Measurements from ENCODE around the gene STOML2. TPM values are rescaled to one million over a fixed set of nuclear protein-coding genes. Genes with fewer than 3 reads are reported as not detected.
A peak's percentile ranks its signal among the peaks of the same experiment; 100 is the strongest.
"Not testable (repeated sequence)": the region's sequence is repeated elsewhere in the genome, so short reads cannot be mapped to it uniquely, and the experiment has no call there.

STOML2 gene, protein sequence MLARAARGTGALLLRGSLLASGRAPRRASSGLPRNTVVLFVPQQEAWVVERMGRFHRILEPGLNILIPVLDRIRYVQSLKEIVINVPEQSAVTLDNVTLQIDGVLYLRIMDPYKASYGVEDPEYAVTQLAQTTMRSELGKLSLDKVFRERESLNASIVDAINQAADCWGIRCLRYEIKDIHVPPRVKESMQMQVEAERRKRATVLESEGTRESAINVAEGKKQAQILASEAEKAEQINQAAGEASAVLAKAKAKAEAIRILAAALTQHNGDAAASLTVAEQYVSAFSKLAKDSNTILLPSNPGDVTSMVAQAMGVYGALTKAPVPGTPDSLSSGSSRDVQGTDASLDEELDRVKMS
- 156 TPM for polyA plus RNA-seq (2013, experiment 1 of 2)
- polyA plus RNA-seq (2013, experiment 2 of 2): 157 TPM

- Histone ChIP-seq H3K27me3 (ENCODE audit: insufficient read depth, low read length, poor library complexity) (no peaks in the 10 kb centered on the region), H3K27ac (ENCODE audit: low read depth, low read length) (no peak within 1 kb of the TSS), H3K4me2 (ENCODE audit: low read length) (peak within 1 kb of the TSS; percentile 80), H3K9ac (ENCODE audit: low read length) (peak within 1 kb of the TSS; percentile 64), H3K4me3 (ENCODE audit: low read length) (peak within 1 kb of the TSS; percentile 70), H3K36me3 (ENCODE audit: control insufficient read depth, insufficient read depth, low read length) (no peaks in the 10 kb centered on the region), H3K79me1 (ENCODE audit: low read length) (peaks cover 8% of the 10 kb centered on the region), H3K23ac (ENCODE audit: low read length) (no peak within 1 kb of the TSS), H3K18ac (ENCODE audit: low read length) (peak within 1 kb of the TSS; percentile 41), H3K79me2 (ENCODE audit: control insufficient read depth, insufficient read depth, low read length) (peaks cover 13% of the 10 kb centered on the region), H4K5ac (ENCODE audit: low read length) (no peak within 1 kb of the TSS), H3K4ac (ENCODE audit: low read depth, low read length) (no peak within 1 kb of the TSS), H2BK5ac (ENCODE audit: low read length) (no peak within 1 kb of the TSS), H2BK120ac (ENCODE audit: low read depth, low read length) (no peak within 1 kb of the TSS), H2AK5ac (ENCODE audit: low read length) (no peak within 1 kb of the TSS), H2BK15ac (replicated peaks; ENCODE audit: low read depth) (no peak within 1 kb of the TSS), H3K56ac (ENCODE audit: low read length) (peak within 1 kb of the TSS; percentile 75), H3K4me1 (ENCODE audit: control insufficient read depth, low read depth, low read length) (peaks cover 2% of the 10 kb centered on the region), H4K8ac (ENCODE audit: low read depth, low read length) (peak within 1 kb of the TSS; percentile 68)
- peak; percentile 99 for DNase-seq
- no CpG with 5 or more reads among the region's 57 CpGs for WGBS (ENCODE audit: extremely low coverage, insufficient coverage, low lambda C conversion rate)
These were observed at the start of gene STOML2 for GRCh38 chr9:35102769-35103659. TSS of gene STOML2 (minus strand) at chr9:35103131. CDS start at chr9:35103094, 37 bp downstream.

DNA sequence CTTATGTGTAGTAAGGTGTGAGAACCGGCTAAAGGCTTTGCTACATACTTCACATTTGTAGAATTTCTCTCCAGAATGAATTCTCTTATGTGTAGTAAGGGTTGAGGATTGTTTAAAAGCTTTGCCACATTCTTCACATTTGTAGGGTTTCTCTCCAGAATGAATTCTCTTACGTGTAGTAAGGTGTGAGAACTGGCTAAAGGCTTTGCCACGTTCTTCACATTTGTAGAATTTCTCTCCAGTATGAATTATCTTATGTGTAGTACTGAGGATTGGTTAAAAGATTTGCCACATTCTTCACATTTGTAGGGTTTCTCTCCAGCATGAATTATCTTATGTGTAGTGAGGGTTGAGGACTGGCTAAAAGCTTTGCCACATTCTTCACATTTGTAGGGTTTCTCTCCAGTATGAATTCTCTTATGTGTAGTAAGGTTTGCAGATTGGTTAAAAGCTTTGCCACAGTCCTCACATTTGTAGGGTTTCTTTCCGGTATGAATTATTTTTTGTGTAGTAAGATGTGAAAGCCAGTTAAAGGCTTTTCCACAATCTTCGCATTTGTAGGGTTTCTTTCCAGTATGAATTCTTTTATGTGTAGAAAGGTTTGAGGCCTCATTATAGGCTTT lies 45.1 kb upstream of the STOML2 start:
- not testable (repeated sequence) for H3K27me3 ChIP-seq (ENCODE audit: insufficient read depth, low read length, poor library complexity); H3K9ac ChIP-seq (ENCODE audit: low read length); H3K79me1 ChIP-seq (ENCODE audit: low read length); H3K4me2 ChIP-seq (ENCODE audit: low read length); H2BK5ac ChIP-seq (ENCODE audit: low read length); H3K4me1 ChIP-seq (ENCODE audit: control insufficient read depth, low read depth, low read length); H2BK120ac ChIP-seq (ENCODE audit: low read depth, low read length); H3K18ac ChIP-seq (ENCODE audit: low read length); H3K79me2 ChIP-seq (ENCODE audit: control insufficient read depth, insufficient read depth, low read length); H3K36me3 ChIP-seq (ENCODE audit: control insufficient read depth, insufficient read depth, low read length); H3K4ac ChIP-seq (ENCODE audit: low read depth, low read length); H3K27ac ChIP-seq (ENCODE audit: low read depth, low read length); H2AK5ac ChIP-seq (ENCODE audit: low read length); H2BK15ac ChIP-seq (replicated peaks; ENCODE audit: low read depth); DNase-seq; H4K5ac ChIP-seq (ENCODE audit: low read length); H3K23ac ChIP-seq (ENCODE audit: low read length); H3K56ac ChIP-seq (ENCODE audit: low read length); H4K8ac ChIP-seq (ENCODE audit: low read depth, low read length); H3K4me3 ChIP-seq (ENCODE audit: low read length)
- WGBS (ENCODE audit: extremely low coverage, insufficient coverage, low lambda C conversion rate): no CpG with 5 or more reads among the region's 5 CpGs

DNA sequence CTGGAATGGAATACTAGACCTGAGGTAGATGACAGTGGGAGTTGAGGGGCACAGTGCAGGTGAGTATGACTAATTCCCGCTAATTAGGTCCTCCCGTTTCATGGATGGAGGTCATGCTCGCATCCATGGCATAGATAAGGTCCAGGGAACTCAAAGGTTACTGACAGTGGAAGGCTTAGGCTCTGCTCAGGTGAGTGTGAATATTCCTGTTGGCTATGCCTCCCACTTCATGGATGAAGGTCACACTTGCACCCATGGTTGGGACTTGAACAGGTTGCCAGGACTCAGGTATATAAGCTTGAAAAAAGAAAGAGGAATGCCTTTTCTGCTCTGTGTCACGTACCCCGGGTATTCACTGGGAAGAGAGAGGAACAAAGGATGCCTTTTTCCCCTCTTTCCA lies 39.1 kb upstream of the STOML2 start:
- Histone ChIP-seq H3K79me2 (ENCODE audit: control insufficient read depth, insufficient read depth, low read length) (no peaks in the 10 kb centered on the region), H3K23ac (ENCODE audit: low read length) (no peak overlapping the region), H3K9ac (ENCODE audit: low read length) (no peak overlapping the region), H2BK15ac (replicated peaks; ENCODE audit: low read depth) (no peak overlapping the region), H3K4me1 (ENCODE audit: control insufficient read depth, low read depth, low read length) (no peaks in the 10 kb centered on the region), H3K18ac (ENCODE audit: low read length) (no peak overlapping the region), H3K4me2 (ENCODE audit: low read length) (no peak overlapping the region), H3K56ac (ENCODE audit: low read length) (no peak overlapping the region), H2BK120ac (ENCODE audit: low read depth, low read length) (no peak overlapping the region), H3K27ac (ENCODE audit: low read depth, low read length) (no peak overlapping the region), H3K36me3 (ENCODE audit: control insufficient read depth, insufficient read depth, low read length) (no peaks in the 10 kb centered on the region), H2BK5ac (ENCODE audit: low read length) (no peak overlapping the region), H4K5ac (ENCODE audit: low read length) (no peak overlapping the region), H4K8ac (ENCODE audit: low read depth, low read length) (no peak overlapping the region), H3K79me1 (ENCODE audit: low read length) (no peaks in the 10 kb centered on the region), H2AK5ac (ENCODE audit: low read length) (no peak overlapping the region), H3K4me3 (ENCODE audit: low read length) (no peak overlapping the region), H3K4ac (ENCODE audit: low read depth, low read length) (no peak overlapping the region), H3K27me3 (ENCODE audit: insufficient read depth, low read length, poor library complexity) (no peaks in the 10 kb centered on the region)
- no CpG with 5 or more reads among the region's 5 CpGs for WGBS (ENCODE audit: extremely low coverage, insufficient coverage, low lambda C conversion rate)
- no peak for DNase-seq

GRCh38 chr9:35140093-35140492 lies 37.2 kb upstream of the STOML2 start:
- WGBS (ENCODE audit: extremely low coverage, insufficient coverage, low lambda C conversion rate): no CpG with 5 or more reads among the region's 2 CpGs
- no peak overlapping the region for H3K4me3 ChIP-seq (ENCODE audit: low read length)
- H3K79me2 ChIP-seq (ENCODE audit: control insufficient read depth, insufficient read depth, low read length): no peaks in the 10 kb centered on the region
- H3K27ac ChIP-seq (ENCODE audit: low read depth, low read length): no peak overlapping the region
- H3K18ac ChIP-seq (ENCODE audit: low read length): no peak overlapping the region
- H2BK120ac ChIP-seq (ENCODE audit: low read depth, low read length): no peak overlapping the region
- H2BK5ac ChIP-seq (ENCODE audit: low read length): no peak overlapping the region
- no peak overlapping the region for H3K4ac ChIP-seq (ENCODE audit: low read depth, low read length)
- no peak overlapping the region for H4K5ac ChIP-seq (ENCODE audit: low read length)
- H3K79me1 ChIP-seq (ENCODE audit: low read length): no peaks in the 10 kb centered on the region
- no peak overlapping the region for H3K9ac ChIP-seq (ENCODE audit: low read length)
- H3K27me3 ChIP-seq (ENCODE audit: insufficient read depth, low read length, poor library complexity): no peaks in the 10 kb centered on the region
- H2AK5ac ChIP-seq (ENCODE audit: low read length): no peak overlapping the region
- no peak overlapping the region for H3K23ac ChIP-seq (ENCODE audit: low read length)
- no peaks in the 10 kb centered on the region for H3K4me1 ChIP-seq (ENCODE audit: control insufficient read depth, low read depth, low read length)
- no peak for DNase-seq
- H3K56ac ChIP-seq (ENCODE audit: low read length): no peak overlapping the region
- H3K36me3 ChIP-seq (ENCODE audit: control insufficient read depth, insufficient read depth, low read length): no peaks in the 10 kb centered on the region
- H3K4me2 ChIP-seq (ENCODE audit: low read length): no peak overlapping the region
- H2BK15ac ChIP-seq (replicated peaks; ENCODE audit: low read depth): no peak overlapping the region
- no peak overlapping the region for H4K8ac ChIP-seq (ENCODE audit: low read depth, low read length)

DNA sequence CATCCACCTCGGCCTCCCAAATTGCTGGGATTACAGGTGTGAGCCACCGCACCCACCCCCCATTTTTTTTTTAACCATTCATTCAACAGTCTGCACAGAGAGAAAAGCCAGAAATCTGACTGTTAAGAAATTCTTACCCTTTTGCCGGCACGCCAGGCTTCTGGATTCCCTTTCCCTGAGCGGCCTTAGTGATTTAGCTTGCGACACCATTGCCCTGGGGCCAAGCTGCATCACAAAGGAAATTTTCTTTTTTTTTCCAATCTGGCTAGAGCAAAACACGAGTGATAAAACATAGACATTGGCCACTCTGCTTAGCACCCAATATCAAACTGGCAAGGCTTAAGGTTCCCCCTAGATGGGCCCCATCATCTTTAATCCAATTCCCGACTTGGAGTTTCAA lies 33.9 kb upstream of the STOML2 start:
- Histone ChIP-seq H2AK5ac (ENCODE audit: low read length) (no peak overlapping the region), H3K4me2 (ENCODE audit: low read length) (no peak overlapping the region), H2BK5ac (ENCODE audit: low read length) (no peak overlapping the region), H3K27me3 (ENCODE audit: insufficient read depth, low read length, poor library complexity) (no peaks in the 10 kb centered on the region), H3K23ac (ENCODE audit: low read length) (no peak overlapping the region), H4K8ac (ENCODE audit: low read depth, low read length) (no peak overlapping the region), H3K27ac (ENCODE audit: low read depth, low read length) (no peak overlapping the region), H3K79me2 (ENCODE audit: control insufficient read depth, insufficient read depth, low read length) (no peaks in the 10 kb centered on the region), H3K79me1 (ENCODE audit: low read length) (no peaks in the 10 kb centered on the region), H3K9ac (ENCODE audit: low read length) (no peak overlapping the region), H3K18ac (ENCODE audit: low read length) (no peak overlapping the region), H3K56ac (ENCODE audit: low read length) (no peak overlapping the region), H4K5ac (ENCODE audit: low read length) (no peak overlapping the region), H3K36me3 (ENCODE audit: control insufficient read depth, insufficient read depth, low read length) (no peaks in the 10 kb centered on the region), H3K4me3 (ENCODE audit: low read length) (no peak overlapping the region), H3K4me1 (ENCODE audit: control insufficient read depth, low read depth, low read length) (no peaks in the 10 kb centered on the region), H3K4ac (ENCODE audit: low read depth, low read length) (no peak overlapping the region), H2BK15ac (replicated peaks; ENCODE audit: low read depth) (no peak overlapping the region), H2BK120ac (ENCODE audit: low read depth, low read length) (no peak overlapping the region)
- no peak for DNase-seq
- no CpG with 5 or more reads among the region's 8 CpGs for WGBS (ENCODE audit: extremely low coverage, insufficient coverage, low lambda C conversion rate)
